ENCODE measurements around the gene RPL13. TPM values are rescaled to one million over a fixed set of nuclear protein-coding genes. Genes with fewer than 3 reads are reported as not detected.

Gene RPL13
- total and polyA plus RNA-seq, 2 of the 8 experiments (the other 6 are each of a cell fraction or from before 2014, with no cell fraction given), result 2,162 to 7,384 TPM

- TF ChIP-seq RBBP5 (IDR thresholded peaks at IDR 0.05; ENCODE audit: borderline replicate concordance, low read depth, low read length), result no peak
These were observed 49.1 kb upstream of the RPL13 start (continued) for GRCh38 chr16:89511374-89511773.

Measured in H1 (cell line).